ENCODE data around the gene KRTAP10-5.

GRCh38 chr21:44530903-44531605 lies 49.4 kb downstream of the KRTAP10-5 start:
- TF ChIP-seq CTCF (IDR thresholded peaks at IDR 0.05), result no peak
- TF ChIP-seq POLR2A (IDR thresholded peaks at IDR 0.05), result no peak

Data from adrenal gland (tissue), 5 donors.